Right lobe of liver (tissue), 6 donors: ENCODE data around the gene AK9. TPM values are rescaled to one million over a fixed set of nuclear protein-coding genes. Genes with fewer than 3 reads are reported as not detected.
A peak's percentile ranks its signal among the peaks of the same experiment; 100 is the strongest.
"Not testable (repeated sequence)": the region's sequence is repeated elsewhere in the genome, so short reads cannot be mapped to it uniquely, and the experiment has no call there.

Experiments
- ATAC-seq, 4 donors: fragments of 200-7000 bp; cut with Tn5 transposase; one replicate each; pipeline ENCODE4 v1.9.1; 2020; ENCODE audit warnings: mild to moderate bottlenecking in 4 of 4, moderate library complexity in 4 of 4
- DNase-seq, 3 donors: peaks; one replicate each; pipeline ENCODE4 v3.0.0-alpha.2; 2020
- H3K27ac ChIP-seq, 3 donors: fragments of 200-600 bp; one replicate each; pipeline ENCODE4 v1.8.0; 2022
- H3K27me3 ChIP-seq, 2 donors: fragments of 200-600 bp; one replicate each; pipeline ENCODE4 v1.8.0; 2022
- H3K36me3 ChIP-seq, 4 donors: fragments of 200-600 bp; sonication (generic) in 1 of 4; one replicate each; pipeline versions ENCODE4 v1.5.1 to v1.8.0; 2017 to 2022; ENCODE audit warnings: control low read depth in 1 of 4
- H3K4me1 ChIP-seq, 4 donors: fragments of 200-600 bp; sonication (generic) in 1 of 4; one replicate each; pipeline versions ENCODE4 v1.5.1 to v1.8.0; 2017 to 2022; ENCODE audit warnings: control low read depth in 1 of 4
- H3K4me3 ChIP-seq, 3 donors: fragments of 200-600 bp; one replicate each; pipeline ENCODE4 v1.8.0; 2022
- H3K9me3 ChIP-seq, 4 donors: fragments of 200-600 bp; sonication (generic) in 1 of 4; one replicate each; pipeline versions ENCODE4 v1.5.1 to v1.8.0; 2017 to 2022; ENCODE audit warnings: control low read depth in 1 of 4
- POLR2A ChIP-seq: fragments of 450-650 bp; IDR thresholded peaks from one replicate; pipeline ENCODE4 v1.6.1; 2017; ENCODE audit warnings: antibody characterized with exemption, mild to moderate bottlenecking
- WGBS: methylation state at CpG from one replicate; pipeline ENCODE4 v1.1.6; 2018; ENCODE audit warnings: low coverage, low lambda C conversion rate; ENCODE audit not compliant: insufficient coverage; ENCODE audit errors: missing lambda C conversion rate; 5-methylcytosine and 5-hydroxymethylcytosine counted together
- intact Hi-C, 2 donors: fragments of 100-400 bp; cut with DNase I; formaldehyde crosslinking; loops; one replicate each; pipeline versions ENCODE4 v1.11.2 to v1.14.1; 2022
- total RNA-seq, 6 experiments: library from RNA; depleted of rRNA in 2 of 6; stranded (reverse); fragments of >200 nt in 2 of 6; fragmentation: NEBNext Ultra II Directional in 3 of 6; extraction: Animal tissue kit (Norgen Biotek cat#: 25700) in 3 of 6; gene quantifications; one replicate each; pipeline versions ENCODE4 v1.1.0 to v1.2.4, GENCODE V29; 2016 to 2023
- TF ChIP-seq, protein P1 (sequence below), 4 donors: fragments of 200-600 bp in 3 of 4; fragments of 450-650 bp in 1 of 4; IDR thresholded peaks; one replicate each; pipeline versions ENCODE4 v1.5.1 to v1.8.0; 2016 to 2022; ENCODE audit warnings: antibody characterized with exemption in 4 of 4, mild to moderate bottlenecking in 2 of 4
- donor health status: DM: no; HTN: yes; CAD: no.
- donor health status: DM: no; HTN: no; CAD: no.
- donor health status: DM: no; HTN: no; CAD: no.
- donor health status: DM: no; HTN: yes; CAD: no.
- donor health status: DM: no; HTN: yes; CAD: no.

The AK9 gene
- total RNA-seq, 6 experiments from 2014 or later = 1.5 to 3.9 (median 2.5) TPM

DNA sequence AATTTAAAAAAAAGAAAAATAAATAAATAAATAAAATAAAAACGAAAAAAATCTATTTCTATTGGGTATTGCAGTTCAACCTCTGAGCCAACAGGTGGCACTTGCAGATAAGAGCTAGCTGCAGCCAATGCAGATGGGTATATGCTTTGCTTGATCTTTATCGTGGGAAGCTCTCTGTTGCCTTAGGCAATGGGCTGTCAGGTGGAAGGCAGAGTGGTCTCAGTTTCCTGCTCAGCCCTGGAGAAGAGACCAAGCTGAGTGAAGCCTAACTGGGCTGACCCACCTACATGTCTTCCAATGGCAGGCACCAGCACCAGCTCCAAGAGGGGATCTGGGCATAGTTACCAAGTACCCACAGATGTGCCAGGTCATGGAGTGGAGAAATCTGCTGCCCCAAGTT is 95.0 kb downstream of the AK9 start:
- ATAC-seq = peak in 3 of 4 donors; percentile 23 to 49 (median 32)
- WGBS = 11% methylated on average over 2 of the region's 2 CpGs
- Histone ChIP-seq H3K9me3 (no peaks in the 10 kb centered on the region), H3K27me3 (no peaks in the 10 kb centered on the region), H3K27ac (no peak overlapping the region), H3K4me3 (no peak overlapping the region), H3K36me3 (no peaks in the 10 kb centered on the region), H3K4me1 (no peaks in the 10 kb centered on the region)
- intact Hi-C loops = no loop called here
- TF ChIP-seq, protein P1, sequence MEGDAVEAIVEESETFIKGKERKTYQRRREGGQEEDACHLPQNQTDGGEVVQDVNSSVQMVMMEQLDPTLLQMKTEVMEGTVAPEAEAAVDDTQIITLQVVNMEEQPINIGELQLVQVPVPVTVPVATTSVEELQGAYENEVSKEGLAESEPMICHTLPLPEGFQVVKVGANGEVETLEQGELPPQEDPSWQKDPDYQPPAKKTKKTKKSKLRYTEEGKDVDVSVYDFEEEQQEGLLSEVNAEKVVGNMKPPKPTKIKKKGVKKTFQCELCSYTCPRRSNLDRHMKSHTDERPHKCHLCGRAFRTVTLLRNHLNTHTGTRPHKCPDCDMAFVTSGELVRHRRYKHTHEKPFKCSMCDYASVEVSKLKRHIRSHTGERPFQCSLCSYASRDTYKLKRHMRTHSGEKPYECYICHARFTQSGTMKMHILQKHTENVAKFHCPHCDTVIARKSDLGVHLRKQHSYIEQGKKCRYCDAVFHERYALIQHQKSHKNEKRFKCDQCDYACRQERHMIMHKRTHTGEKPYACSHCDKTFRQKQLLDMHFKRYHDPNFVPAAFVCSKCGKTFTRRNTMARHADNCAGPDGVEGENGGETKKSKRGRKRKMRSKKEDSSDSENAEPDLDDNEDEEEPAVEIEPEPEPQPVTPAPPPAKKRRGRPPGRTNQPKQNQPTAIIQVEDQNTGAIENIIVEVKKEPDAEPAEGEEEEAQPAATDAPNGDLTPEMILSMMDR (IDR thresholded peaks at IDR 0.05) = peak; percentile 15 to 36 (median 28)
- TF ChIP-seq POLR2A = no peak
- no peak for DNase-seq

DNA sequence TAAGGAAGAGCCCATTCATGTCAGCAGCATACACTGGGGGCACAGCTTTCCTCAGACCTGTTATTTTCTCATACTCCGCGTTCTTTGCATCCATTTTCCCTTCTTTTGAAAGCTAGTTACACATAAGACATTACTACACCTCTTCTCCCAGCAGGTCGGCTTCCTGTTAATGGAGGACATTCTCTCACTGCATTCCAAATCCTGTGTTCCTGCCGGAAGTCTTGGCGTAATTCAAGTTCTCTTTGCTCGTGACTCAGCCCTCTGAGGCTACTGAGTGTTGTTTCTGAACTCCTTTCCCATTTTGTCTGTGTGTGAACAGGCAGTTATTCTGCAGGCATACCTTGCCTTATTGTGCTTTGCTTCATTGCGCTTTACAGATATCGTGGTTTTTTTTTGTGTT is 110.5 kb downstream of the AK9 start:
- no peak for ATAC-seq
- no peaks in the 10 kb centered on the region for H3K27me3 ChIP-seq
- TF ChIP-seq POLR2A = no peak
- TF ChIP-seq, protein P1 (IDR thresholded peaks at IDR 0.05) = no peak
- intact Hi-C loops = no loop called here
- H3K36me3 ChIP-seq = no peaks in the 10 kb centered on the region
- no peaks in the 10 kb centered on the region for H3K9me3 ChIP-seq
- H3K4me1 ChIP-seq = no peaks in the 10 kb centered on the region
- DNase-seq = no peak
- no peak overlapping the region for H3K4me3 ChIP-seq
- 78% methylated on average over 8 of the region's 8 CpGs for WGBS
- no peak overlapping the region for H3K27ac ChIP-seq

DNA sequence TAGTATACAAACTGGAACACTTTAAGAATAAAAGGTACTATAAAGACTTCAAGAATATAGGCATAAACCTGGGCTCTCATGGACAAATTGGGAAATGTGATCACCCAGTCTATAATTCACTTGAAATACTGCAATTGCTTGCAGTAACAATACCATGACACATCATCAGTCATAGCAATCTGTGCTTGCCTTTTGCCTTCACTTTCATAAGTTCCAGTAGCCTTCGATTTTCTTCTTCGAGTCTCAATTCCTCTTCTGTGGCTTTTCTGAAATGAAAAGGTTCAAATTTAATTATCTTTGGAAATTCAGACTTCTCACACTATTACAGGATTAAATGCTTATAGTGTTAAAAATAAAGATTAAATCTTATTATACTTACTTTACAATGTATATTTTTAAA is 111.6 kb downstream of the AK9 start:
- intact Hi-C loops = no loop called here
- Histone ChIP-seq H3K27me3 (no peaks in the 10 kb centered on the region), H3K4me3 (no peak overlapping the region), H3K9me3 (no peaks in the 10 kb centered on the region), H3K4me1 (no peaks in the 10 kb centered on the region), H3K36me3 (no peaks in the 10 kb centered on the region), H3K27ac (no peak overlapping the region)
- ATAC-seq (no peak), DNase-seq (no peak)
- TF ChIP-seq, protein P1 (IDR thresholded peaks at IDR 0.05) = no peak
- no peak for TF ChIP-seq POLR2A
- 58% methylated on average over 2 of the region's 2 CpGs for WGBS

DNA sequence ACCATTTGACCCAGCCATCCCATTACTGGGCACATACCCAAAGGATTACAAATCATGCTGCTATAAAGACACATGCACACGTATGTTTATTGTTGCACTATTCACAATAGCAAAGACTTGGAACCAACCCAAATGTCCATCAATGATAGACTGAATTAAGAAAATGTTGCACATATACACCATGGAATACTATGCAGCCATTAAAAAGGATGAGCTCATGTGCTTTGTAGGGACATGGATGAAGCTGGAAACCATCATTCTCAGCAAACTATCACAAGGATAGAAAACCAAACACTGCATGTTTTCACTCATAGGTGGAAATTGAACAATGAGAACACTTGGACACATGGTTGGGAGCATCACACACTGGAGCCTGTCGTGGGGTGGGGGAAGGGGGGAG is 121.1 kb downstream of the AK9 start:
- H3K36me3 ChIP-seq, H3K27me3 ChIP-seq, intact Hi-C loops, H3K4me1 ChIP-seq, DNase-seq, H3K27ac ChIP-seq, ATAC-seq, H3K4me3 ChIP-seq, H3K9me3 ChIP-seq: not testable (repeated sequence)
- 77% methylated on average over 2 of the region's 2 CpGs for WGBS

DNA sequence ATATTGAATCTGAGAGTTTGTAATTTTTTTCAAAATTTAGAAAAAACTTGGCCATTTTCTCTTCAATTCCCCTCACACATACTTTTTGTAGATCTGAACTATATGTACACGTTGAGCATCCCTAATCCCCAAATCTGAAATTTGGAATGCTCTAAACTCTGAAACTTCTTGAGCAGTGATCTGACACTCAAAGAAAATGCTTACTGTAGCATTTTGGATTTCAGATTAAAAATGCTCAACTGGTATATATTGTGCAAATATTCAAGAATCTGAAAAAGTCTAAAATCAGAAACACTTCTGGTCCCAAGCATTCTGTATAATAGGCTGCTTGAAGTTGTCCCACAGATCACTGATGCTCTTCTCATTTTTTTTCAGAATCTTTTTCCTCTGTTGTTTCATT is 129.2 kb downstream of the AK9 start:
- DNase-seq (no peak), ATAC-seq (no peak)
- intact Hi-C loops = no loop called here
- WGBS = 100% methylated on average over 1 of the region's 1 CpG
- H3K27ac ChIP-seq = no peak overlapping the region
- no peaks in the 10 kb centered on the region for H3K36me3 ChIP-seq
- no peaks in the 10 kb centered on the region for H3K9me3 ChIP-seq
- TF ChIP-seq POLR2A = no peak
- TF ChIP-seq, protein P1 (IDR thresholded peaks at IDR 0.05) = no peak
- no peaks in the 10 kb centered on the region for H3K4me1 ChIP-seq
- H3K27me3 ChIP-seq = no peaks in the 10 kb centered on the region
- H3K4me3 ChIP-seq = no peak overlapping the region
